GM19240 (cell line): Measurements from ENCODE around the gene EMC1.
"Not testable (repeated sequence)": the region's sequence is repeated elsewhere in the genome, so short reads cannot be mapped to it uniquely, and the experiment has no call there.

Experiments used
- DNase-seq: peaks from one replicate; pipeline ENCODE4 v3.0.0; 2011; ENCODE audit warnings: low spot score; ENCODE audit not compliant: insufficient read length

EMC1 gene

GRCh38 chr1:19251305-19252196, at the start of gene EMC1, which contains the start of gene MRTO4:
Gene EMC1, minus strand, starts transcription at chr1:19251524. Its CDS starts 15 bp downstream, at chr1:19251509.
Gene MRTO4, plus strand, starts transcription at chr1:19251805. Its CDS starts 31 bp downstream, at chr1:19251836.
- peak; percentile 93 for DNase-seq

GRCh38 chr1:19300211-19300610, 48.9 kb upstream of the EMC1 start:
- no peak for DNase-seq

GRCh38 chr1:19294638-19295037, 43.3 kb upstream of the EMC1 start:
- no peak for DNase-seq

GRCh38 chr1:19289244-19289643, 37.9 kb upstream of the EMC1 start:
- no peak for DNase-seq

GRCh38 chr1:19288324-19289241, 37.3 kb upstream of the EMC1 start, which contains the start of gene AKR7A3:
Gene AKR7A3, minus strand, starts transcription at chr1:19288770. Its CDS starts 61 bp downstream, at chr1:19288709.
- not testable (repeated sequence) for DNase-seq

- no peak for DNase-seq
Measured at GRCh38 chr1:19287436-19288185, 36.3 kb upstream of the EMC1 start.

GRCh38 chr1:19285807-19286206, 34.5 kb upstream of the EMC1 start:
- DNase-seq = not testable (repeated sequence)

GRCh38 chr1:19285366-19285765, 34.0 kb upstream of the EMC1 start:
- not testable (repeated sequence) for DNase-seq

- no peak for DNase-seq
Measured at GRCh38 chr1:19284881-19285280, 33.6 kb upstream of the EMC1 start.

- no peak for DNase-seq
Measured at GRCh38 chr1:19283891-19284290, 32.6 kb upstream of the EMC1 start.

GRCh38 chr1:19274636-19275035, 23.3 kb upstream of the EMC1 start:
- DNase-seq = no peak

GRCh38 chr1:19273844-19274531, 22.7 kb upstream of the EMC1 start:
- not testable (repeated sequence) for DNase-seq

GRCh38 chr1:19273106-19273843, 22.0 kb upstream of the EMC1 start:
- DNase-seq = no peak

- DNase-seq = no peak
Measured at GRCh38 chr1:19272064-19272463, 20.7 kb upstream of the EMC1 start.

- not testable (repeated sequence) for DNase-seq
Measured at GRCh38 chr1:19270343-19270730, 19.0 kb upstream of the EMC1 start.

GRCh38 chr1:19269427-19270342, 18.4 kb upstream of the EMC1 start:
- DNase-seq = not testable (repeated sequence)

GRCh38 chr1:19268445-19268844, 17.1 kb upstream of the EMC1 start:
- no peak for DNase-seq

- DNase-seq = no peak
Measured at GRCh38 chr1:19262744-19263143, 11.4 kb upstream of the EMC1 start.

GRCh38 chr1:19262047-19262446, 10.7 kb upstream of the EMC1 start:
- DNase-seq = no peak
